Nephron progenitor cell (in vitro differentiated cells): ENCODE data around the gene DNAJC9.

Experiments
- DNase-seq: peaks from one replicate; pipeline ENCODE4 v3.0.0; 2021
- H3K27ac Mint-ChIP-seq: 2 replicates; pipeline ENCODE4 v1.8.0; 2021; ENCODE audit warnings: mild to moderate bottlenecking, moderate library complexity, mixed read lengths
- H3K27me3 Mint-ChIP-seq: 2 replicates; pipeline ENCODE4 v1.8.0; 2021; ENCODE audit warnings: mild to moderate bottlenecking, low read depth, mixed read lengths; ENCODE audit not compliant: poor library complexity
- H3K36me3 Mint-ChIP-seq: 2 replicates; pipeline ENCODE4 v1.8.0; 2021; ENCODE audit warnings: low read depth, mixed read lengths
- H3K4me1 Mint-ChIP-seq: 2 replicates; pipeline ENCODE4 v1.8.0; 2021; ENCODE audit warnings: mixed read lengths
- H3K4me3 Mint-ChIP-seq: 2 replicates; pipeline ENCODE4 v1.8.0; 2021; ENCODE audit warnings: mild to moderate bottlenecking, moderate library complexity, mixed read lengths
- H3K9me3 Mint-ChIP-seq: 2 replicates; pipeline ENCODE4 v1.8.0; 2021; ENCODE audit warnings: mild to moderate bottlenecking, moderate library complexity, mixed read lengths
- CTCF ChIP-seq: fragments of 200-600 bp; sonication (generic); IDR thresholded peaks from 2 replicates; pipeline ENCODE4 v1.5.0; 2021; ENCODE audit warnings: antibody characterized with exemption

DNAJC9 gene

GRCh38 chr10:73232887-73233286 lies 14.2 kb downstream of the DNAJC9 start:
- no peaks in the 10 kb centered on the region for H3K27me3 Mint-ChIP-seq
- H3K4me3 Mint-ChIP-seq, result no peak overlapping the region
- peaks cover 38% of the 10 kb centered on the region for H3K36me3 Mint-ChIP-seq
- peak; percentile 28 for TF ChIP-seq CTCF
- DNase-seq, result no peak
- no peaks in the 10 kb centered on the region for H3K9me3 Mint-ChIP-seq
- H3K4me1 Mint-ChIP-seq, result no peaks in the 10 kb centered on the region
- H3K27ac Mint-ChIP-seq, result peak overlapping the region; percentile 58

GRCh38 chr10:73229567-73229966 lies 17.5 kb downstream of the DNAJC9 start:
- no peaks in the 10 kb centered on the region for H3K4me1 Mint-ChIP-seq

GRCh38 chr10:73228247-73228646 lies 18.8 kb downstream of the DNAJC9 start:
- peaks cover 19% of the 10 kb centered on the region for H3K36me3 Mint-ChIP-seq
- H3K27ac Mint-ChIP-seq, result peak overlapping the region; percentile 32
- H3K9me3 Mint-ChIP-seq, result no peaks in the 10 kb centered on the region
- peaks cover 3% of the 10 kb centered on the region for H3K27me3 Mint-ChIP-seq
- TF ChIP-seq CTCF, result no peak
- DNase-seq, result no peak
- no peak overlapping the region for H3K4me3 Mint-ChIP-seq
- no peaks in the 10 kb centered on the region for H3K4me1 Mint-ChIP-seq

More at GRCh38 chr10:73229567-73229966, 17.5 kb downstream of the DNAJC9 start:
- H3K36me3 Mint-ChIP-seq, result peaks cover 29% of the 10 kb centered on the region
- H3K4me3 Mint-ChIP-seq, result no peak overlapping the region
- DNase-seq, result no peak
- TF ChIP-seq CTCF, result no peak
- H3K27me3 Mint-ChIP-seq, result peaks cover 1% of the 10 kb centered on the region
- peak overlapping the region; percentile 2 for H3K27ac Mint-ChIP-seq
- H3K9me3 Mint-ChIP-seq, result no peaks in the 10 kb centered on the region

- no peaks in the 10 kb centered on the region for H3K9me3 Mint-ChIP-seq
- H3K4me1 Mint-ChIP-seq, result no peaks in the 10 kb centered on the region
- H3K4me3 Mint-ChIP-seq, result no peak overlapping the region
- H3K36me3 Mint-ChIP-seq, result peaks cover 22% of the 10 kb centered on the region
- no peak overlapping the region for H3K27ac Mint-ChIP-seq
- no peak for DNase-seq
- H3K27me3 Mint-ChIP-seq, result peaks cover 3% of the 10 kb centered on the region
- no peak for TF ChIP-seq CTCF
Observed at GRCh38 chr10:73226663-73227062, 20.4 kb downstream of the DNAJC9 start.

GRCh38 chr10:73225518-73225917 lies 21.5 kb downstream of the DNAJC9 start:
- H3K36me3 Mint-ChIP-seq, result peaks cover 26% of the 10 kb centered on the region
- H3K9me3 Mint-ChIP-seq, result no peaks in the 10 kb centered on the region
- DNase-seq, result no peak
- H3K4me1 Mint-ChIP-seq, result no peaks in the 10 kb centered on the region
- no peak overlapping the region for H3K4me3 Mint-ChIP-seq
- TF ChIP-seq CTCF, result no peak
- H3K27ac Mint-ChIP-seq, result no peak overlapping the region
- H3K27me3 Mint-ChIP-seq, result peaks cover 3% of the 10 kb centered on the region

- Mint-ChIP-seq H3K4me3 (no peak overlapping the region), H3K9me3 (no peaks in the 10 kb centered on the region), H3K27me3 (peaks cover 3% of the 10 kb centered on the region), H3K4me1 (no peaks in the 10 kb centered on the region), H3K27ac (no peak overlapping the region), H3K36me3 (peaks cover 59% of the 10 kb centered on the region)
- no peak for TF ChIP-seq CTCF
- no peak for DNase-seq
Observed at GRCh38 chr10:73220989-73221388, 26.1 kb downstream of the DNAJC9 start.
